Spleen (tissue), 11 donors: ENCODE measurements around the gene ADAM8. TPM values are rescaled to one million over a fixed set of nuclear protein-coding genes. Genes with fewer than 3 reads are reported as not detected.

Source experiments
- DNase-seq: peaks from one replicate; pipeline ENCODE4 v3.0.0-alpha.2; 2020
- H3K27ac ChIP-seq, 8 donors: fragments of 200-600 bp; sonication (generic) in 7 of 8; 1 replicate in 4 of 8; 2 replicates in 4 of 8; pipeline versions ENCODE4 v1.5.0 to v1.8.0; 2016 to 2021; ENCODE audit warnings: inconsistent platforms in 4 of 8, mild to moderate bottlenecking in 4 of 8, moderate library complexity in 1 of 8
- H3K27me3 ChIP-seq, 7 donors: fragments of 200-600 bp; sonication (generic) in 6 of 7; replicated peaks in 1 of 7; 1 replicate in 4 of 7; 2 replicates in 3 of 7; pipeline versions ENCODE4 v1.5.0 to v1.8.0; 2016 to 2021; ENCODE audit warnings: inconsistent platforms in 3 of 7, mild to moderate bottlenecking in 1 of 7
- H3K36me3 ChIP-seq, 6 donors: fragments of 200-600 bp; sonication (generic) in 5 of 6; 1 replicate in 4 of 6; 2 replicates in 2 of 6; pipeline versions ENCODE4 v1.5.0 to v1.8.0; 2016 to 2021; ENCODE audit warnings: inconsistent platforms in 2 of 6
- H3K4me1 ChIP-seq, 6 donors: fragments of 200-600 bp; sonication (generic) in 5 of 6; 1 replicate in 3 of 6; 2 replicates in 3 of 6; pipeline versions ENCODE4 v1.5.0 to v1.8.0; 2016 to 2021; ENCODE audit warnings: inconsistent platforms in 3 of 6
- H3K4me3 ChIP-seq, 8 donors: fragments of 200-600 bp; sonication (generic) in 7 of 8; 1 replicate in 4 of 8; 2 replicates in 4 of 8; pipeline versions ENCODE4 v1.5.0 to v1.8.0; 2016 to 2021; ENCODE audit warnings: inconsistent platforms in 4 of 8, mild to moderate bottlenecking in 4 of 8, moderate library complexity in 2 of 8
- H3K9me3 ChIP-seq, 8 donors: fragments of 200-600 bp; sonication (generic) in 7 of 8; 1 replicate in 4 of 8; 2 replicates in 4 of 8; pipeline versions ENCODE4 v1.5.0 to v1.8.0; 2016 to 2021; ENCODE audit warnings: inconsistent platforms in 4 of 8
- CTCF ChIP-seq, 11 experiments: fragments of 200-600 bp in 7 of 11; fragments of 450-650 bp in 4 of 11; sonication (generic) in 4 of 11; IDR thresholded peaks in 8 of 11; conservative IDR thresholded peaks in 3 of 11; 1 replicate in 7 of 11; 2 replicates in 4 of 11; pipeline versions ENCODE4 v1.4.0 to v1.8.0; 2016 to 2021; ENCODE audit warnings: antibody characterized with exemption in 11 of 11, inconsistent platforms in 4 of 11, mild to moderate bottlenecking in 1 of 11
- POLR2A ChIP-seq, 3 donors: fragments of 450-650 bp; IDR thresholded peaks; one replicate each; pipeline ENCODE4 v1.5.1; 2017; ENCODE audit warnings: antibody characterized with exemption in 3 of 3, mild to moderate bottlenecking in 1 of 3
- POLR2AphosphoS5 ChIP-seq, 3 donors: sonication (generic); formaldehyde crosslinking; IDR thresholded peaks; one replicate each; pipeline ENCODE4 v1.5.1; 2017; ENCODE audit warnings: antibody characterized with exemption in 3 of 3
- WGBS, 5 donors: extraction: QIAGEN DNeasy Blood & Tissue Kit in 3 of 5; methylation state at CpG; one replicate each; pipeline versions ENCODE4 v1.1.5 to v1.1.7; 2013 to 2018; 5-methylcytosine and 5-hydroxymethylcytosine counted together
- intact Hi-C: fragments of 100-400 bp; cut with DNase I; formaldehyde crosslinking; loops from one replicate; pipeline ENCODE4 v1.15.0; 2023; ENCODE audit warnings: low total_unique reads
- polyA plus RNA-seq, 3 donors: library from polyadenylated mRNA; stranded (reverse); fragments of 200-250 nt; gene quantifications; one replicate each; pipeline ENCODE4 v1.2.1, GENCODE V29; 2013
- total RNA-seq, 7 donors: library from RNA; depleted of rRNA in 3 of 7; stranded (reverse); fragments of >200 nt in 3 of 7; fragmentation: NEBNext Ultra II Directional in 4 of 7; extraction: Animal tissue kit (Norgen Biotek cat#: 25700) in 4 of 7; gene quantifications; one replicate each; pipeline versions ENCODE4 v1.1.0 to v1.2.1, GENCODE V29; 2016 to 2021
- donor health status: healthy with polysubstance abuse.
- donor health status: DM: no; HTN: no; CAD: no; lungs with moderate emphysema.
- donor health status: DM: no; HTN: no; CAD: no.
- donor health status: Bipolar disorder and iron deficiency.
- donor health status: healthy.
- donor health status: DM: no; HTN: no; CAD: no.
- donor health status: DM: yes; HTN: yes; CAD: no.

Gene ADAM8
- total and polyA plus RNA-seq, 10 donors = 10.1 to 177 (median 67.8) TPM

GRCh38 chr10:133316732-133317131 lies 40.1 kb upstream of the ADAM8 start:
- Histone ChIP-seq H3K36me3 (peaks cover 0 to 17% (median 15%) of the 10 kb centered on the region in 6 donors), H3K9me3 (peaks cover 0 to 8% (median 5%) of the 10 kb centered on the region in 8 donors), H3K27ac (no peak overlapping the region), H3K27me3 (peaks cover 0 to 28% (median 14%) of the 10 kb centered on the region in 7 donors), H3K4me3 (no peak overlapping the region), H3K4me1 (peaks cover 0 to 15% (median 11%) of the 10 kb centered on the region in 6 donors)
- TF ChIP-seq POLR2A (IDR thresholded peaks at IDR 0.05) (no peak), POLR2AphosphoS5 (IDR thresholded peaks at IDR 0.05) (no peak), CTCF (IDR thresholded peaks at IDR 0.05 in 8 of 11, conservative IDR thresholded peaks at IDR 0.05 in 3 of 11) (no peak)
- intact Hi-C loops = no loop called here
- no peak for DNase-seq
- WGBS, 5 donors = 77 to 92% (median 89%) methylated on average over 5 to 7 of the region's 7 CpGs

- Histone ChIP-seq H3K27me3 (peaks cover 0 to 28% (median 14%) of the 10 kb centered on the region in 7 donors), H3K36me3 (peaks cover 0 to 22% (median 19%) of the 10 kb centered on the region in 6 donors), H3K4me1 (peaks cover 0 to 15% (median 11%) of the 10 kb centered on the region in 6 donors), H3K27ac (no peak overlapping the region), H3K4me3 (no peak overlapping the region), H3K9me3 (peaks cover 0 to 6% (median 4%) of the 10 kb centered on the region in 8 donors)
- intact Hi-C loops = no loop called here
- WGBS, 5 donors = 72 to 90% (median 85%) methylated on average over 7 to 9 of the region's 9 CpGs
- TF ChIP-seq CTCF (IDR thresholded peaks at IDR 0.05 in 8 of 11, conservative IDR thresholded peaks at IDR 0.05 in 3 of 11) = no peak
- TF ChIP-seq POLR2AphosphoS5 (IDR thresholded peaks at IDR 0.05) = no peak
- no peak for TF ChIP-seq POLR2A (IDR thresholded peaks at IDR 0.05)
- DNase-seq = no peak
Measured at GRCh38 chr10:133316266-133316665, 39.6 kb upstream of the ADAM8 start.

- Histone ChIP-seq H3K4me3 (no peak overlapping the region), H3K27me3 (peaks cover 0 to 26% (median 14%) of the 10 kb centered on the region in 7 donors), H3K27ac (no peak overlapping the region), H3K4me1 (peaks cover 0 to 15% (median 11%) of the 10 kb centered on the region in 6 donors), H3K9me3 (peaks cover 0 to 2% (median 1%) of the 10 kb centered on the region in 8 donors), H3K36me3 (peaks cover 0 to 26% (median 22%) of the 10 kb centered on the region in 6 donors)
- TF ChIP-seq POLR2AphosphoS5 (IDR thresholded peaks at IDR 0.05) (no peak), CTCF (IDR thresholded peaks at IDR 0.05 in 8 of 11, conservative IDR thresholded peaks at IDR 0.05 in 3 of 11) (no peak), POLR2A (IDR thresholded peaks at IDR 0.05) (no peak)
- 74 to 81% (median 81%) methylated on average over 5 of the region's 5 CpGs for WGBS, 5 donors
- intact Hi-C loops = no loop called here
- no peak for DNase-seq
Measured at GRCh38 chr10:133315847-133316246, 39.2 kb upstream of the ADAM8 start.

GRCh38 chr10:133314911-133315310 lies 38.2 kb upstream of the ADAM8 start:
- WGBS, 5 donors = 91 to 97% (median 94%) methylated on average over 12 of the region's 12 CpGs
- Histone ChIP-seq H3K36me3 (peaks cover 0 to 35% (median 30%) of the 10 kb centered on the region in 6 donors), H3K4me1 (peaks cover 0 to 23% (median 12%) of the 10 kb centered on the region in 6 donors), H3K27ac (no peak overlapping the region), H3K9me3 (no peaks in the 10 kb centered on the region), H3K4me3 (no peak overlapping the region), H3K27me3 (peaks cover 0 to 17% (median 14%) of the 10 kb centered on the region in 7 donors)
- DNase-seq = no peak
- intact Hi-C loops = no loop called here
- no peak for TF ChIP-seq CTCF (IDR thresholded peaks at IDR 0.05 in 8 of 11, conservative IDR thresholded peaks at IDR 0.05 in 3 of 11)
- TF ChIP-seq POLR2AphosphoS5 (IDR thresholded peaks at IDR 0.05) = no peak
- TF ChIP-seq POLR2A (IDR thresholded peaks at IDR 0.05) = no peak
